ENCODE data around the gene SPPL2C.

The SPPL2C gene

DNA sequence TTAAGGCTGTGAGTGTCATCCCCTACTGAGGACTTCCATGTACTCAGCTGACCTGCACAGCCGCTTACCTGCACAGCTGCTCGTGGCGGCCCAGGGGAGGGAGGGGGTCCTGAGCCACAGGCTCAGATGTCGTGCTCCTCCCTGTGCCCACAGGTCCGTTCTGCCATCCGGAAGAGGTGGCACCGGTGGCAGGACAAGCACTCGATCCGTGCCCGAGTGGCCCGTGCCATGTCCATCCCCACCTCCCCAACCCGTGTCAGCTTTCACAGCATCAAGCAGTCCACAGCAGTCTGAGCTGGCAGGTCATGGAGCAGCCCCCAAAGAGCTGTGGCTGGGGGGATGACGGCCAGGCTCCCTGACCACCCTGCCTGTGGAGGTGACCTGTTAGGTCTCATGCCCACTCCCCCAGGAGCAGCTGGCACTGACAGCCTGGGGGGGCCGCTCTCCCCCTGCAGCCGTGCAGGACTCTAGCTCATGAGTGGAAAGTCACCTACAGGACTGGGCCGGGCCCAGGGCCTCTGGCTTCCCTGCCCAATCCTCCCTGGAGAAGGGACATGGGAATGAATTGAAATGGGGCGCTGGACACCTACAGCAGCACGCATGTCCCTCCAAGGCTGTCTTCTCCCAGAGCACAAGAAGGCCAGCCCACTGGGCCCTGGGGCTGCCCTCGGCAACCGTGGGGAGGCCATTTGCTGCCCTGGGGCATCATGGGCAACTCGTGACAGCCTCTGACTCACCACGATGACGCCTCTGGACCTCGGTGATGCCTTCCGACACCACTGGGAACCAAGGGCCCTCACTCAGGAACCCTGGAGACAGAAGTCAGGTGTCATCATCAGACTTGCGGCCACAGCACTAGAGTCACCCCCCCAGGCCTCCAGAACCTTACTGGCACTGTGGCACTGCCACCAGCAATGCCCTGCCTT, 9.9 kb upstream of the SPPL2C start:
- DNase-seq = no peak

- DNase-seq = no peak
These were observed 9.2 kb upstream of the SPPL2C start for GRCh38 chr17:45835481-45835880.

DNA sequence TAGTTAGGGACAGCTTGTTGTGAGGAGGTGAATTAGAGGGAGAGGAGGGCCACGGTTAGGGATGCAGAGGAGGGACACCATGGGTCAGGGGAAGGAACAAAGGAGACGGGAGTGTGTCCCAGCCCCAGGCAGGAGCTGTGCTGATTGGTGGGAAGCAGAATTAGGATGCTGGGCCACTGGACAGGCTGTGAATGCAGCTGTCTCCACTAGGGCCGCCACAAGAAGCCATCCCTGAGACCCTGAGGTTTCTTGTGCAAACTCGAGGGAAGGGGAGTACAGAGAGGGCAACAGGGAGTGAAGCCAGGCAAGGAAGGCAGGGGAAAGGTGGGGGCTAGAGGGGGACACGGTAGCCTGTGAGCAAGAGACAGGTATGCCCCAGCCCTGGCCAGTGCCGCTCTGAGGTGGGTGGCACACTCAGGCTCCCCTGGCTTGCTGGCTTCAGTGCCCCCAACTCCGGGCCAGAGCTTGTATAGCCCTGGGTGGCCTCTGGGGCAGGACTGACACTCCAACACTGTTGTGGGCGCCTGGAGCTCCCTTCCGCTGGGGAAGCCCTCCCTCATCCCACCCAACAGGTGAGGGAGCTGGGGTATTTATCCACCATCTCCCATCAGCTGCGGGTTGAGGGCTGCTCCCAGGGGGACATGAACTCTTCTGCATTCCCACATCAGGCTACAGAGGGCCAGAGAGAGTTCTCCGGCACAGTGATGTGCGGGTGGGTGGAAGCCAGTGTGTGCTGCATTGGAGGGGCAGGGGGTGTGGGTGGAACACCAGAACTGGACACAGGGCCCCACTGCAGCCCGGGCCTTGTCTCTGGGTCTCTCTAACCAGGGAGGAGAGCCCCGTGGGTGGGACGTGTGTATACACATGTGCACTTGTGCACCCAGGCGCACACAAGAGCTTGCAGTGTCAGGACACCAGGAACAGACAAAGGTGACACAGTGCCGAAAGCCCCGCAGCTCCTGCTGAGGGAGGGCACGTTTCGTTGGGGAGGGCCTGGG, 8.3 kb upstream of the SPPL2C start:
- no peak for DNase-seq

DNA sequence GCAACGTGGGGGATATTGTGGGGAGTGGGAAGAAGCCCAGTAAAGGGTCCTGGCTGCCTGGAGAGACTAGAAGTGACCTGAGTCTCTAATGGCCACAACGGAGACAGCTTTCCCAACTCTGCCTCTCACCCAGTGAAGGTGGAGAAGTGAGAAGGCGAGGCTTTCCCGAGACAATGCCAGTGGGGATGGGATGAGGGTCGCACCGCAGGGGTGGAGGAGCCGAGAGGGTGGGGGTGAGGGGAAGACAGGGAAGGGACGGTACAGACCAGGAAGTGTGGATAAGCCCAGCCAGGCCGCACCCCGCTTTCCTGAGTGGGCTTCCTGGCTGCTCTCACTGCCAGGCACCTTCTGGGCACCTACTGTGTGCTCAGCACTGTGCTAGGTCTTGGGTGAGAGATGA, 7.5 kb upstream of the SPPL2C start:
- DNase-seq = no peak

DNA sequence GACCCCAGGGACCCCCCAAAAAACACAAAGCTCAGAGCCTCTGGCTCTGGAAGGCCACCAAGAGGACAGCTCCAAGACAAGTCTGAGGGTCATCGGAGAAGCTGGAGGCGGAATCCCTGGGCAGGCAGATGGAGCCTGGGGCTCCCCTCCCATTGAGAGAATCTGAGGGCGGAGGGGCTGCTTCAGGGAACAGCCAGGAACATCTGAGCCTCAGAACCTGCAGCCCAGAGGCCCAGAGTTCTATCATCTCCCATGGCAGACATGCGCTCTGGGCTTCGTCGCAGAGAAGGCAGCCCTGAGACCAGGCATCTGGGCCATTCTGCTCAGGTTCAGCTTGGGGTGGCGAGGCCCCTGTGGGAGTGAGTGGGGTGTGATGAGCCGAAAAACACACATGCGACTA, 7.1 kb upstream of the SPPL2C start:
- DNase-seq = no peak

GRCh38 chr17:45838751-45839295, 5.9 kb upstream of the SPPL2C start:
- DNase-seq = no peak

GRCh38 chr17:45839442-45839841, 5.2 kb upstream of the SPPL2C start:
- no peak for DNase-seq

GRCh38 chr17:45841186-45841585, 3.5 kb upstream of the SPPL2C start:
- no peak for DNase-seq

DNA sequence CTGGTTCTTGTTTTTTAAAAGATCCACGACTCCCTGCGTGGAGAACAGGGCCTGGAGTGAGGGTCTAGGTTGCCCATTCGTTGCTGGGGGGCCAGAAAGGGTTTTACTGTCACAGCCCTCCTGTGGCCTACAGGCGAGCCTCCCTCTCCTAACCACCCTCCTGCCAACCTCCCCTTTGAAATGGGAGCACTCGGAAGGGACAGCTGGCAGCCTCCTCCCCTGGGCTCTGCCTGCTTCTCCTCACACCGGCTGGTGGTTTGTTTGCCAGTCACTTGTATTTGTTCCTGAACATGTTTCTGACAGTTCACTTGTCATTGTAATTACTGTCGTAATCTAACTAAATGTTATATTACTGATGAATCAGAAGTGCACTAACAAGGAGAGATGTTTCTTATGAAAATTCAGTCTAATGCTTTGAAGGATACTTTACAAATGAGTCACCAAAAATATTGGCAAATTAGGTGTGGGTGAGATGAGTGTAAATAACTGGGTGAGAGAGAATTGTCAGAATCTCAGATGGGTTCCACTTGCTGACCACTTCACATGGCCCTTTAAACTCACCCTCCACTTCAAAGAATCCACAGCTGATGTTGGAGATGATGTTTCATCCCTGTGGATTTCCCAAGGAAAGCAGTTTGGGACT, 2.7 kb upstream of the SPPL2C start:
- DNase-seq = no peak

- no peak for DNase-seq
These were observed 959 bp upstream of the SPPL2C start for GRCh38 chr17:45843722-45844121.

GRCh38 chr17:45845376-45846185, 900 bp downstream of the SPPL2C start:
- no peak for DNase-seq

DNA sequence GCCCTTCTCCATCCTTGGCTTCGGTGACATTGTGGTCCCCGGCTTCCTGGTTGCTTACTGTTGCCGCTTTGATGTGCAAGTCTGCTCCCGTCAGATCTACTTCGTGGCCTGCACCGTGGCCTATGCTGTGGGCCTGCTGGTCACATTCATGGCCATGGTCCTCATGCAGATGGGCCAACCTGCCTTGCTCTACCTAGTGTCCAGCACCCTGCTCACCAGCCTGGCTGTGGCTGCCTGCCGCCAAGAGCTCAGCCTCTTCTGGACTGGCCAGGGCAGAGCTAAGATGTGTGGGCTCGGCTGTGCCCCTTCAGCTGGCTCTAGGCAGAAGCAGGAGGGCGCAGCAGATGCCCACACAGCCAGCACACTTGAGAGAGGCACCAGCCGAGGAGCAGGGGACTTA, 1.5 kb downstream of the SPPL2C start:
- no peak for DNase-seq

DNA sequence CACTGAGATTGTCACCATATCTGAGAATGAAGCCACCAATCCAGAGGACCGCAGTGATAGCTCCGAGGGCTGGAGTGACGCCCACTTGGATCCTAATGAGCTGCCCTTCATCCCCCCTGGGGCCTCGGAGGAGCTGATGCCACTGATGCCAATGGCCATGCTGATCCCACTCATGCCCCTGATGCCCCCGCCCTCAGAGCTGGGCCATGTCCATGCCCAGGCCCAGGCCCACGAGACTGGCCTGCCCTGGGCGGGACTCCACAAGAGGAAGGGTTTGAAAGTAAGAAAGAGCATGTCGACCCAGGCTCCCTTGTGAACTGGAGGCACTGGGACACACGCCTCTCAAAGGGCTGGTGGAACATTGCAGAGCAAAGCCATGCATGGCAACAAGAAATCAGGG, 2.0 kb downstream of the SPPL2C start:
- no peak for DNase-seq

- DNase-seq = no peak
These were observed 2.4 kb downstream of the SPPL2C start for GRCh38 chr17:45847101-45847500.

DNA sequence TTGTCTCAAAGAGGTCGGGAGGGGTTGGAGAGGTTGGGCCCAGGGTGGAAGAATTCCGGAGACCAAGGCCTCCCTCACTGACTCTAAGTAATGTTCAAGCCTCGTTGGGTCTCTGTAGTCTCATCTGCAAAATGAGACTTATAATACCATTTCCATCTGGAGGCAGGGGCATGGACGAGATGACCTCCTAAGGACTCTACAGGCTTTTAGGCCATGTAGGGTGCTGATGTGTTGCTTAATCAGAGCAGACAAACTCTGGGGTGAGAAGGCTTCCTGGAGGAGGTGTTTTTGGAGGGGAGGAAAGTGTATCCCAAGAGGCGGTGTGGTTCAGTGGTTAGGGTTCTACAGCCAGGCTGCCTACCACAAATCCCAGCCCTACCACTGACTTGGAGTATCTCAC, 3.1 kb downstream of the SPPL2C start:
- no peak for DNase-seq

DNA sequence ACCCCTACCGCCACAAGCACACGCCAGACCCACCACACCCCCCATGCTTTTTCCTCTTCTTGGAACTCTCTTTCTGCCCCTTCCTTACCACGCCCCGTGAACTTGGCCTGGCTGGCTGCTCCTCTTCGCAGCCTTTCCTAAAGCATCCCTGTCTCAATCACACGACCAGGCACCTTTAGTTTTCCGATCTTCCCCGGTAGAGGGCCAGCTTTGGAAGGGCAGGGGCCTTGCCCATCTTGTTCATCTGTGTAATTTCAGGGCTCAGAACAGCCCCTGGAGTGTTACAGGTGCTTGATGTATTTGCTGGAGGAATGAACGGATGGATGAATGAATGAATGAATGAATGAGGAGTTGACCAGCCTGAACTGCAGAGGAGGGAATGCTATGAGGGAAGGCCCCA, 3.7 kb downstream of the SPPL2C start:
- no peak for DNase-seq

DNA sequence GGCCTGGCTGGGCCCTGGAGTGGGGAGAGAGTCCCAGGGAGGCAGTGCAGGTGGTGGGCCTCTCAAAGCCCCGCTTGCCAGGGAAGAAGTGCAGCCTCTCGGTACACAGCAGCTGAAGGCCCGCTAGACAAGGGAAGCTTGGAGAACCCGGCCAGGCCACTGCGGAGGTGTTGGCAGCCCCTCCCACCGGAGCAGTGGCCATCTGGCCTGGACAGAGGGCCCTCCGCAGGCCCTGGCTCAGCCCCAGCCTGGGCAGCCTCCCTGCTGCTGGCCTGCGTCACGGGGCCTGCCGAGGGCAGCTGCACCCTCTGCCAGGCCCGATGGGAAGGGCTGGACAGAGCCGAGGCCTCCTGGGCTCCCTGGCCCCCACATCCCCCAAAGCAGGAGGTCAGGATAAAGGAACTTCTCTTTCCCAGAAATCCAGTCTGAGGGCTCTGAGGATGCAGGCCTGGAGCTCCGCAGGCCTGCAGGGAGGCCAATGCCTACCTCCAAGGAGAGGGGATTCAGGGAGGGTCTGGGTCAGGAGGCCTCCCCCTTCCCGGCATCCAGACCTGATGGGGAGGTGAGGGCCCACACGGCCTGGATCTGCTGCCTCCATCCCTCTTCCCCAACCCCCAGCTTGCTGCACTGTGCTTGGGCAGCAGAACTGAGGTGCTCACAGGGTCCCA, 4.3 kb downstream of the SPPL2C start:
- no peak for DNase-seq

DNA sequence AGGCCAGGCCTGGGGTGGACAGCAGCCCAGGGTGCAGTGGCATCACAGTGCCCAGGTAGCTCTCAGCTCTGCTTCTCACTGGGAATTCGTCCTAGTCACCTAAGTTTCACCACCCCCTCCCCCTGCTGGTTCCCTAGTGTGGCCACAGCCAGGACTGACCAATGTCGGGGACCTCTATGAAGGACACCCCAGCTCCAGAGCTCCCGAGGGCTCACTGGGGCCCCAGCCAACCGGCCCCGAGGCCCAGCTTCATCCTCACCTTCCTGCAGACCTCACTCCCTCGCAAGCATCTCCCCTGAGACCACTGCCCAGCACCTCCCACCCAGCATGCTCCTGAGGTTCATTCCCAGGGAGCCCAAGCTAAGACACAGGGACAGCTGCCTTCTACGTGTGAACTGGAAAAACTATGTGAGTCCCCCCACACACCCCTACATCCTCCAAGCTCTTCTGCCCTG, 4.9 kb downstream of the SPPL2C start:
- no peak for DNase-seq

DNA sequence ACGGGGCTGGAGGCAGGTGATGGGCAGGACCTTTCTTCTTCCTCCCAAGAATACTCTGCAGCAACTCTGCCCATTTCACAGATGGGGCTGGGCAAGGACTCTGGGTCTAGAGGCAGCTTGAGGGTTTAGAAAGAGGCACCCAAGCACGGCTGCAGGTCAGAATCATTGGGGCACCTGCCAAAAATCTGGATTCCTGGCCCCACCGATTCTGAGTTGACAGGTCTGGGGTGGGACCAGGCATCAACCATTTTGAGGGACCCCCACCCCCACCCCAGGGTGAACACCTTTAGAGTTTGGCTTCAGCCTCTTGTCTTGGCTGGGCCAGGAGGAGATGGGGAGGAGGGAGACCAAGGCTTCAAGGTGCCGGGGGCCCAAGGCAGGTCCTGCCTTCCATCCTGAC, 5.3 kb downstream of the SPPL2C start:
- no peak for DNase-seq

- no peak for DNase-seq
These were observed 5.8 kb downstream of the SPPL2C start for GRCh38 chr17:45850468-45850867.

- DNase-seq = no peak
These were observed 6.3 kb downstream of the SPPL2C start for GRCh38 chr17:45851022-45851421.

Data from NCI-H526 treated with DMSO at 0.1 percent for 48 hours (cell line).